Subcutaneous preadipocyte (primary cell): Measurements from ENCODE around the gene EPHA6. TPM values are rescaled to one million over a fixed set of nuclear protein-coding genes. Genes with fewer than 3 reads are reported as not detected.

Source experiments
- total RNA-seq: library from RNA; depleted of rRNA; stranded (reverse); fragments of >200 nt; gene quantifications from 2 replicates; pipeline ENCODE4 v1.2.3, GENCODE V29; 2012

The EPHA6 gene
- total RNA-seq = not detected in 2 replicates

GRCh38 chr3:96813820-96814650 is at the start of gene EPHA6:
Gene EPHA6, plus strand, starts transcription at chr3:96814594.

GRCh38 chr3:97764407-97765238 is 950.2 kb downstream of the EPHA6 start, which contains the start of gene ARL6:
Gene ARL6, plus strand, starts transcription at chr3:97764758. Its CDS starts 3,350 bp downstream, at chr3:97768108.

